ENCODE results near the gene SEMA5A.
A peak's percentile ranks its signal among the peaks of the same experiment; 100 is the strongest.

Gene SEMA5A

GRCh38 chr5:9062873-9063272 lies 483.0 kb downstream of the SEMA5A start:
- TF ChIP-seq CTCF (IDR thresholded peaks at IDR 0.05; ENCODE audit: low read depth, low read length): no peak
- no peak for DNase-seq (ENCODE audit: extremely low read depth, low read depth)

GRCh38 chr5:9059920-9060691 lies 485.8 kb downstream of the SEMA5A start:
- peak; percentile 56 for DNase-seq (ENCODE audit: extremely low read depth, low read depth)
- no peak for TF ChIP-seq CTCF (IDR thresholded peaks at IDR 0.05; ENCODE audit: low read depth, low read length)

GRCh38 chr5:9058666-9059065 lies 487.2 kb downstream of the SEMA5A start:
- no peak for TF ChIP-seq CTCF (IDR thresholded peaks at IDR 0.05; ENCODE audit: low read depth, low read length)
- no peak for DNase-seq (ENCODE audit: extremely low read depth, low read depth)

- no peak for TF ChIP-seq CTCF (IDR thresholded peaks at IDR 0.05; ENCODE audit: low read depth, low read length)
- no peak for DNase-seq (ENCODE audit: extremely low read depth, low read depth)
Measured at GRCh38 chr5:9058161-9058560, 487.7 kb downstream of the SEMA5A start.

GRCh38 chr5:9057406-9058000 lies 488.4 kb downstream of the SEMA5A start:
- no peak for TF ChIP-seq CTCF (IDR thresholded peaks at IDR 0.05; ENCODE audit: low read depth, low read length)
- no peak for DNase-seq (ENCODE audit: extremely low read depth, low read depth)

- TF ChIP-seq CTCF (IDR thresholded peaks at IDR 0.05; ENCODE audit: low read depth, low read length): no peak
- DNase-seq (ENCODE audit: extremely low read depth, low read depth): no peak
Measured at GRCh38 chr5:9056046-9056445, 489.8 kb downstream of the SEMA5A start.

GRCh38 chr5:9054821-9055589 lies 490.9 kb downstream of the SEMA5A start:
- no peak for TF ChIP-seq CTCF (IDR thresholded peaks at IDR 0.05; ENCODE audit: low read depth, low read length)
- DNase-seq (ENCODE audit: extremely low read depth, low read depth): no peak

Measured in AG09319 (cell line).